Right renal pelvis (tissue), 4 donors: ENCODE measurements around the gene CACNG7. TPM values are rescaled to one million over a fixed set of nuclear protein-coding genes. Genes with fewer than 3 reads are reported as not detected.
"Not testable (repeated sequence)": the region's sequence is repeated elsewhere in the genome, so short reads cannot be mapped to it uniquely, and the experiment has no call there.

Experiments used
- DNase-seq, 4 donors: peaks; one replicate each; pipeline ENCODE4 v3.0.0-alpha.2; 2013; ENCODE audit warnings: low read depth in 4 of 4, low spot score in 3 of 4, missing footprints in 1 of 4
- polyA plus RNA-seq, 4 donors: library from polyadenylated mRNA; unstranded; fragments of 120-200 nt; gene quantifications; one replicate each; pipeline ENCODE4 v1.2.1, GENCODE V29; 2013; ENCODE audit not compliant: insufficient read length in 4 of 4

Gene CACNG7
- polyA plus RNA-seq, result 1 to 10 TPM in 2 of 4 donors, under 1 TPM in 2; 0.61 to 1.4 (median 0.94) TPM

- DNase-seq, result no peak
These were observed at the start of gene CACNG7 for GRCh38 chr19:53908935-53909415. Gene CACNG7, plus strand, starts transcription at chr19:53909278. Its CDS starts 3,554 bp downstream, at chr19:53912832.

- DNase-seq, result no peak
These were observed 44.7 kb upstream of the CACNG7 start for GRCh38 chr19:53864308-53864836.

GRCh38 chr19:53865523-53865917, 43.6 kb upstream of the CACNG7 start:
- DNase-seq, result no peak

- DNase-seq, result peak in 2 of 4 donors; percentile 59 to 61
These were observed 42.9 kb upstream of the CACNG7 start for GRCh38 chr19:53865918-53866864.

- peak in 1 of 4 donors; percentile 41 for DNase-seq
These were observed 42.2 kb upstream of the CACNG7 start for GRCh38 chr19:53866865-53867224.

- peak; percentile 98 to 100 (median 99) for DNase-seq
These were observed 41.6 kb upstream of the CACNG7 start, which contains the start of gene MYADM for GRCh38 chr19:53867225-53868090. Gene MYADM, plus strand, starts transcription at chr19:53867883. Its CDS starts 5,647 bp downstream, at chr19:53873530.

GRCh38 chr19:53868091-53868891, 40.8 kb upstream of the CACNG7 start:
- DNase-seq, result no peak

- DNase-seq, result peak; percentile 74 to 80 (median 76)
These were observed 39.9 kb upstream of the CACNG7 start for GRCh38 chr19:53868892-53869804.

GRCh38 chr19:53869805-53870484, 39.1 kb upstream of the CACNG7 start:
- not testable (repeated sequence) for DNase-seq

GRCh38 chr19:53870485-53870844, 38.6 kb upstream of the CACNG7 start:
- no peak for DNase-seq

- DNase-seq, result no peak
These were observed 37.6 kb upstream of the CACNG7 start for GRCh38 chr19:53871454-53871853.

- DNase-seq, result no peak
These were observed 36.3 kb upstream of the CACNG7 start for GRCh38 chr19:53872762-53873161.

GRCh38 chr19:53873773-53874605, 35.1 kb upstream of the CACNG7 start:
- no peak for DNase-seq

- DNase-seq, result no peak
These were observed 34.5 kb upstream of the CACNG7 start for GRCh38 chr19:53874606-53874990.

- DNase-seq, result no peak
These were observed 33.3 kb upstream of the CACNG7 start for GRCh38 chr19:53875602-53876325.

GRCh38 chr19:53876651-53877224, 32.3 kb upstream of the CACNG7 start:
- no peak for DNase-seq
